Measurements from ENCODE around the gene CPED1.
"Not testable (repeated sequence)": the region's sequence is repeated elsewhere in the genome, so short reads cannot be mapped to it uniquely, and the experiment has no call there.

Gene CPED1

DNA sequence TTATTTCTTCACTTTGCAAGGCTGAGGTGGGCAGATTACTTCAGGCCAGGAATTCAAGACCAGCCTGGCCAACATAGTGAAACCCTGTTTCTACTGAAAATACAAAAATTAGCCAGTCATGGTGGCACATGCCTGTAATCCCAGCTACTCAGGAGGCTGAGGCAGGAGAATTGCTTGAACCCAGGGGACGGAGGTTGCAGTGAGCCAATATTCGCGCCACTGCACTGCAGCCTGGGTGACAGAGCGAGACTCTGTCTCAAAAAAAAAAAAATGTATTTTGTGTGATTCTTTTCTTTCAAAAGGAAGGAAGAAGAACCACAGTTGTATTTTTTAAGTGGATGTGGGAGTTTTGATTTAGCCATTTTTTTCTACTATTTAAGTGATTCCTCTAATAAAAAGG is 195.4 kb downstream of the CPED1 start:
- not testable (repeated sequence) for H3K36me3 ChIP-seq (ENCODE audit: control insufficient read depth in 2 of 2, insufficient read depth in 2 of 2, low read length in 2 of 2); H3K4me1 ChIP-seq (ENCODE audit: control insufficient read depth, insufficient read depth, low read length); H3K9me3 ChIP-seq (ENCODE audit: control insufficient read depth in 2 of 2, low read length in 2 of 2); H3K4me3 ChIP-seq (ENCODE audit: low read length in 2 of 2); H3K27ac ChIP-seq (ENCODE audit: low read length); H3K27me3 ChIP-seq (ENCODE audit: control insufficient read depth in 1 of 2, insufficient read depth in 2 of 2, low read length in 2 of 2); H3K9ac ChIP-seq (ENCODE audit: low read length in 2 of 2)

DNA sequence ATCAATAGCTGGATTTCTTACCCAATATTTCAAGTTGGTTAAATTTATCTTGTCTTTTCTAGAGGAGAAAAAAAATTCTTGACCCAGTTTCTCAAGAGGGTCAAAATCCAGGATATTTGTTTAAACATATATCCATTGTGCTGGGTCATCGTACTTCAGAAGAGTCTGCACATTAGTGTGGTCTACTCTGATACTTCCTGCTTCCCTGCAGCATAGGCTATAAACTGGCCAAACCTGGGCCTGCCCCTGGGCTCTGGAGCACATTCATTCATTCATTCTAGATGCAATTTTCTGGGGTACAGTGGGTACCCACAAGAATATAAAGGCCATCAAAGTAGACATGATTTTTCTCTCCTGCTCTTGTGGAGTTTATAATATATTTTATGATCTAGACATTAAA is 198.2 kb downstream of the CPED1 start:
- Histone ChIP-seq H3K4me3 (ENCODE audit: low read length in 2 of 2) (no peak overlapping the region), H3K9ac (ENCODE audit: low read length in 2 of 2) (no peak overlapping the region), H3K4me1 (ENCODE audit: control insufficient read depth, insufficient read depth, low read length) (no peaks in the 10 kb centered on the region), H3K9me3 (ENCODE audit: control insufficient read depth in 2 of 2, low read length in 2 of 2) (no peaks in the 10 kb centered on the region), H3K27me3 (ENCODE audit: control insufficient read depth in 1 of 2, insufficient read depth in 2 of 2, low read length in 2 of 2) (no peaks in the 10 kb centered on the region), H3K27ac (ENCODE audit: low read length) (no peak overlapping the region), H3K36me3 (ENCODE audit: control insufficient read depth in 2 of 2, insufficient read depth in 2 of 2, low read length in 2 of 2) (no peaks in the 10 kb centered on the region)

DNA sequence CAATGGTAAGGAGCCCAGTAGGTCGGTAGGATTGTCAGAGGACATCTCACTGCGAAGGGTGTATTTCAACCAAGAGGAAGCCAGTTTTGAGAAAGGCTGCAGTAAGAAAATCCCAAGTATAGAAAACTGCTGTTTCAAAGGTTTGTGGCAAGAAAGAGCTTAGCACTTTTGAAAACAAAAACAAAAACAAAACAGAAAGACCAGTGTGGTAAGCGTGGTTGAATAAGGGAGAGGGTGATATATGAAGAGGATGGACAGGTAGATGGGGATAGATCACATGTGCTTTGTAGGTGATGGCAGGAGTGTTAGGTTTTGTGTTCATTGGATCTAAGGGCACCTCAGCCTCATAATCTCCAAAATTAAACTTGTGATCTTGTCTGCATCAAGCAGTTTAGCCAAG is 198.7 kb downstream of the CPED1 start:
- no peaks in the 10 kb centered on the region for H3K4me1 ChIP-seq (ENCODE audit: control insufficient read depth, insufficient read depth, low read length)
- H3K36me3 ChIP-seq (ENCODE audit: control insufficient read depth in 2 of 2, insufficient read depth in 2 of 2, low read length in 2 of 2), result no peaks in the 10 kb centered on the region
- no peak overlapping the region for H3K27ac ChIP-seq (ENCODE audit: low read length)
- no peaks in the 10 kb centered on the region for H3K9me3 ChIP-seq (ENCODE audit: control insufficient read depth in 2 of 2, low read length in 2 of 2)
- H3K4me3 ChIP-seq (ENCODE audit: low read length in 2 of 2), result no peak overlapping the region
- no peaks in the 10 kb centered on the region for H3K27me3 ChIP-seq (ENCODE audit: control insufficient read depth in 1 of 2, insufficient read depth in 2 of 2, low read length in 2 of 2)
- no peak overlapping the region for H3K9ac ChIP-seq (ENCODE audit: low read length in 2 of 2)

DNA sequence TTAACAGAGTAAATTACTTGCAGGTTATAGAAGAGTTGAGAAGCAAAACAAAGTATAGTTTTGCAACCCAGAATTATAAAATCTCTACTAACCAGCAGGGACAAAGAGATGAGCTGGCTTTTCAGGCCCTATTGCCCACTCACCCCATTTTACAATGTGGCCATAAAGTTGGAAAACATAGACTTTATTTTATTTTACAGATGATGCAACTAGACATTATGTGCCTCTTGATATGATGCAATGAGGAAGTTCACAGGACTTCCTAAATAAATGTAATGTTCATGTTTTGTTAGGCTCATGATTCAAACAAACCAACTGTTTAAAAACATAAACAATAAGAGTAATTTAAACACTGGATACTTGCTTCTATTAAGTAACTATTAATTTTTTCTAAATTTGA is 199.2 kb downstream of the CPED1 start:
- Histone ChIP-seq H3K4me1 (ENCODE audit: control insufficient read depth, insufficient read depth, low read length) (no peaks in the 10 kb centered on the region), H3K27me3 (ENCODE audit: control insufficient read depth in 1 of 2, insufficient read depth in 2 of 2, low read length in 2 of 2) (no peaks in the 10 kb centered on the region), H3K36me3 (ENCODE audit: control insufficient read depth in 2 of 2, insufficient read depth in 2 of 2, low read length in 2 of 2) (no peaks in the 10 kb centered on the region), H3K9me3 (ENCODE audit: control insufficient read depth in 2 of 2, low read length in 2 of 2) (no peaks in the 10 kb centered on the region), H3K4me3 (ENCODE audit: low read length in 2 of 2) (no peak overlapping the region), H3K9ac (ENCODE audit: low read length in 2 of 2) (no peak overlapping the region), H3K27ac (ENCODE audit: low read length) (no peak overlapping the region)

DNA sequence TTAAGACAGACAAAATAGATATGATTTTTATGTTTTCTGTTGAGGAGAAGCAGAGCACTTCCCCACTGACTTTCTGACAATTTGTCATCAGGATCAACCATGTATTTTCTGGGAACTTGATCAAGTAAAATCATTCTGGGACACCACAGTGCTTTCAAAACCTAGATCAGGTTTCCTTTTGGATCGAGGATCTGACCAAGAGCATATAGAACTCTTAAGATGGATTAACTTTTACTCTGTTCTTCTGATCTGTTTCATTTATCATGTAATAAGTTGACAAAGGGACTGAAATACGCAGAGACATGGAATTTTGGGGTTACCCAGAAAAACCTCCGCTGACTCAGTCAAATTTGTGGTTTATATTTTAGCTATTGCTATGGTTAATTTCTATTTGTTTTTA is 204.3 kb downstream of the CPED1 start:
- Histone ChIP-seq H3K27me3 (ENCODE audit: control insufficient read depth in 1 of 2, insufficient read depth in 2 of 2, low read length in 2 of 2) (no peaks in the 10 kb centered on the region), H3K9me3 (ENCODE audit: control insufficient read depth in 2 of 2, low read length in 2 of 2) (no peaks in the 10 kb centered on the region), H3K36me3 (ENCODE audit: control insufficient read depth in 2 of 2, insufficient read depth in 2 of 2, low read length in 2 of 2) (no peaks in the 10 kb centered on the region), H3K4me3 (ENCODE audit: low read length in 2 of 2) (no peak overlapping the region), H3K4me1 (ENCODE audit: control insufficient read depth, insufficient read depth, low read length) (no peaks in the 10 kb centered on the region), H3K9ac (ENCODE audit: low read length in 2 of 2) (no peak overlapping the region), H3K27ac (ENCODE audit: low read length) (no peak overlapping the region)

DNA sequence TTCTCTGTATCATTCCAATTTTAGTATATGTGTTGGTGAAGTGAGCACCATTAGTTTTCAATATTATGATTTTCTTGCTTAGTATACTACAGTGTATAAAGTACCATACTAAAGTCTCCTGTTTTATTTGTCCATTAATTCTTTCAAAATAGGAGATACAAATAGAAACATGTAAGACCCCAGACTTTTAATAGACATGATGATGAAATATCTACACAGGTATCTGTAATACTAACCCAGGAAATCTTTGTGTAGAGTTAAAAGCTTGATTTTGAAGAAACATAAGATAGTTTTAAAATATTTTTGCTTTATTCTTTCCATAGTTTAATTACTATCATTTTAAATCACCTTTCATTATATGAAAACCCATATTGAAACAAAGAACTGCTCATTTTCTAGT is 206.5 kb downstream of the CPED1 start:
- Histone ChIP-seq H3K4me3 (ENCODE audit: low read length in 2 of 2) (no peak overlapping the region), H3K9me3 (ENCODE audit: control insufficient read depth in 2 of 2, low read length in 2 of 2) (no peaks in the 10 kb centered on the region), H3K27me3 (ENCODE audit: control insufficient read depth in 1 of 2, insufficient read depth in 2 of 2, low read length in 2 of 2) (no peaks in the 10 kb centered on the region), H3K27ac (ENCODE audit: low read length) (no peak overlapping the region), H3K4me1 (ENCODE audit: control insufficient read depth, insufficient read depth, low read length) (no peaks in the 10 kb centered on the region), H3K36me3 (ENCODE audit: control insufficient read depth in 2 of 2, insufficient read depth in 2 of 2, low read length in 2 of 2) (no peaks in the 10 kb centered on the region), H3K9ac (ENCODE audit: low read length in 2 of 2) (no peak overlapping the region)

DNA sequence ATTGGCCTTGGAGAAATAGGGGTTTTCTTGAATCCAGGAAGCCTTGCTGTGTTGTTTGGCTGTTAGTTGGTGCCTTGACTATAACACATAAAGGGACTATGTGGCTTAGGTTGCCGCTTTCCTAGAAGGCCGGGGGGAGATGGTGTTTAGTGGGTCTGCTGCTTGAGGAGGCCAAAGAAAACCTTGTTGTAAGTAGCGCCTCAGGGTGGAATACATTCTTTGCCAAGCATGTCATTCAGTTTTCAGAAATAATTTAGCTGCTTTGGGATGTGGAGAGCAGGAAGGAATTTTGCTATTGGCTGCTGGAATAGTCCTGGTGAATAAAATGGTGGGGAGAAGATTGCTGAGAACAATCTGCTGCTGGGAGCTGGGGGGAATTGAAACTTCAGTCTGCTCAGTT is 207.4 kb downstream of the CPED1 start:
- Histone ChIP-seq H3K4me1 (ENCODE audit: control insufficient read depth, insufficient read depth, low read length) (no peaks in the 10 kb centered on the region), H3K4me3 (ENCODE audit: low read length in 2 of 2) (no peak overlapping the region), H3K36me3 (ENCODE audit: control insufficient read depth in 2 of 2, insufficient read depth in 2 of 2, low read length in 2 of 2) (no peaks in the 10 kb centered on the region), H3K9ac (ENCODE audit: low read length in 2 of 2) (no peak overlapping the region), H3K27me3 (ENCODE audit: control insufficient read depth in 1 of 2, insufficient read depth in 2 of 2, low read length in 2 of 2) (no peaks in the 10 kb centered on the region), H3K27ac (ENCODE audit: low read length) (no peak overlapping the region), H3K9me3 (ENCODE audit: control insufficient read depth in 2 of 2, low read length in 2 of 2) (no peaks in the 10 kb centered on the region)

DNA sequence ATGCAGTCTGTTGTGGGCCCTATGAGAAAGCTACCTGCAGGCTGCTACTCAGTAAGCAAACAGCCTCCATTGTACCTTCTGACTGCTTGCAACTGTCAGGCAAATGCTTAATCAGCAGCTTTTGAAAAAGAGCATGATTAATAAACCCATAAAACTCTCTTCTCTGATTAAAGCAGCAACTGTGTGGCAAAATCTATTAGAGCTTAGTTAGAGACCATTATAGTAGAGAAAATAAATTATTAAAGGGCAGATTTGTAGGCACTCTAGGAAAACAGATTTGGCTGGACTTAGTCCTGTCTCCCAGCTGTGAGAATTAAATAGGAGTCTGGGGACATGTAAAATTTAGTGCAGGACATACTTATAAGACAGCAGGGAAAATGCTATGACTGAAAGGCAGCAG is 207.8 kb downstream of the CPED1 start:
- Histone ChIP-seq H3K27ac (ENCODE audit: low read length) (no peak overlapping the region), H3K27me3 (ENCODE audit: control insufficient read depth in 1 of 2, insufficient read depth in 2 of 2, low read length in 2 of 2) (no peaks in the 10 kb centered on the region), H3K4me1 (ENCODE audit: control insufficient read depth, insufficient read depth, low read length) (no peaks in the 10 kb centered on the region)

DNA sequence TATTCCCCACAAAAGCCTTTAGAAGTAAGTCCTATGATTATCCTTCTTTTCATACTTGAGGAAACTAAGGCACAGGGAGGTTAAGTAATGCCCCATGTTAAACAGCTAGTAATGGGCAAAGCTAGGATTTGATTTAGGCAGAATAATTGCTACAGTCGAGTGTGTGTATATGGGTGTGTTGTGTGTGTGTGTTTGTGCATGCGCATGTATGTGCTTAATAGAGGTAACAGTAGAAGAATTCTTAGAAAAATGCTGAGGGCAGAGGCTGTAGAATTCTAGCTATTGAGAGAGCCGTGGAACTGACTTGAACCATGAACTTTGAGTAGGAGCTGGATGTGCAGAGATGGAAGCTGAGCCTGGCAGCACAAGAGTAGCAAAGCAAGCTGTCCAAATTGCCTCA is 208.9 kb downstream of the CPED1 start:
- Histone ChIP-seq H3K4me1 (ENCODE audit: control insufficient read depth, insufficient read depth, low read length) (no peaks in the 10 kb centered on the region), H3K4me3 (ENCODE audit: low read length in 2 of 2) (no peak overlapping the region), H3K9ac (ENCODE audit: low read length in 2 of 2) (no peak overlapping the region), H3K9me3 (ENCODE audit: control insufficient read depth in 2 of 2, low read length in 2 of 2) (no peaks in the 10 kb centered on the region), H3K36me3 (ENCODE audit: control insufficient read depth in 2 of 2, insufficient read depth in 2 of 2, low read length in 2 of 2) (no peaks in the 10 kb centered on the region), H3K27ac (ENCODE audit: low read length) (no peak overlapping the region), H3K27me3 (ENCODE audit: control insufficient read depth in 1 of 2, insufficient read depth in 2 of 2, low read length in 2 of 2) (no peaks in the 10 kb centered on the region)

More for the DNA sequence above, 207.8 kb downstream of the CPED1 start:
- Histone ChIP-seq H3K9ac (ENCODE audit: low read length in 2 of 2) (no peak overlapping the region), H3K9me3 (ENCODE audit: control insufficient read depth in 2 of 2, low read length in 2 of 2) (no peaks in the 10 kb centered on the region), H3K36me3 (ENCODE audit: control insufficient read depth in 2 of 2, insufficient read depth in 2 of 2, low read length in 2 of 2) (no peaks in the 10 kb centered on the region), H3K4me3 (ENCODE audit: low read length in 2 of 2) (no peak overlapping the region)

DNA sequence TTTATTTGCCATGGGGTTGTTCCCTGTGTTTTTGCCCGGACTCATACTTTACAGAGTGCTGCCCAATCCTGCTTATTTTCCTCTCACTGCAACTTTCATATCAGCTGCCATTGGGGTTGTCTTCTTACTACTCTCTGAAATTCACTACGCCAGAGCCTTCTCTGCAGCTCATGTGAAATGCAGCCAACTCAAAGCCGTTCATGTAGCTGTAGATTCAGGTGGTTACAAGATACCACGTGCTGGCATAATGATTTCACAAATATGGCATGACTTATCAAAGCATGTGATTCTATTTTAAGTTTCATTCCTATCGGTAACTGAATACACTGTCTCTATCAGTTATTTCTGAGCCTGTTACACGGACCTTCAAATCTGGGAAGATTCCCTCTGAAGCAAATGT is 210.0 kb downstream of the CPED1 start:
- no peaks in the 10 kb centered on the region for H3K4me1 ChIP-seq (ENCODE audit: control insufficient read depth, insufficient read depth, low read length)
- no peak overlapping the region for H3K9ac ChIP-seq (ENCODE audit: low read length in 2 of 2)
- no peaks in the 10 kb centered on the region for H3K9me3 ChIP-seq (ENCODE audit: control insufficient read depth in 2 of 2, low read length in 2 of 2)
- H3K36me3 ChIP-seq (ENCODE audit: control insufficient read depth in 2 of 2, insufficient read depth in 2 of 2, low read length in 2 of 2), result no peaks in the 10 kb centered on the region
- H3K27me3 ChIP-seq (ENCODE audit: control insufficient read depth in 1 of 2, insufficient read depth in 2 of 2, low read length in 2 of 2), result no peaks in the 10 kb centered on the region
- H3K27ac ChIP-seq (ENCODE audit: low read length), result no peak overlapping the region
- no peak overlapping the region for H3K4me3 ChIP-seq (ENCODE audit: low read length in 2 of 2)

DNA sequence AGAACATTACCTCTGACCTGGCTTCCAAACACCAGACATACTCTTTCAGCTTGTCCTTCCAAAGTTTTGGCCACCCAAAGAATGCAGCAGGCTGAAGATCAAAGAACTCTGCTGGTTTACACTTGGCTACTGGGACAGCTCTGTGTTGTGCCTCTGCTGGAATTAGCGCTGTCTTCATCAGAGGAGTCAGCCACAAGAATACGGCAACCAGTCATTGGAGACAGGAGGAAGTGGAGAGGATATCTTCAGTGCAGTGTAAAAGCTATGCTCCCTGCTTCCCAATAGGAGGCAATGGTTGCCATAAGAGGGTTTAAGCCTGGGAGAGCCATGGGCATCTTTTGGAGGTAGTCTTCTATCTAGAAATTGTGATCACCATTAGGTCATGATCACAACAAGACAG is 213.6 kb downstream of the CPED1 start:
- H3K4me1 ChIP-seq (ENCODE audit: control insufficient read depth, insufficient read depth, low read length), result no peaks in the 10 kb centered on the region
- H3K4me3 ChIP-seq (ENCODE audit: low read length in 2 of 2), result no peak overlapping the region
- H3K27me3 ChIP-seq (ENCODE audit: control insufficient read depth in 1 of 2, insufficient read depth in 2 of 2, low read length in 2 of 2), result no peaks in the 10 kb centered on the region
- H3K9me3 ChIP-seq (ENCODE audit: control insufficient read depth in 2 of 2, low read length in 2 of 2), result no peaks in the 10 kb centered on the region
- no peaks in the 10 kb centered on the region for H3K36me3 ChIP-seq (ENCODE audit: control insufficient read depth in 2 of 2, insufficient read depth in 2 of 2, low read length in 2 of 2)
- no peak overlapping the region for H3K9ac ChIP-seq (ENCODE audit: low read length in 2 of 2)
- H3K27ac ChIP-seq (ENCODE audit: low read length), result no peak overlapping the region

DNA sequence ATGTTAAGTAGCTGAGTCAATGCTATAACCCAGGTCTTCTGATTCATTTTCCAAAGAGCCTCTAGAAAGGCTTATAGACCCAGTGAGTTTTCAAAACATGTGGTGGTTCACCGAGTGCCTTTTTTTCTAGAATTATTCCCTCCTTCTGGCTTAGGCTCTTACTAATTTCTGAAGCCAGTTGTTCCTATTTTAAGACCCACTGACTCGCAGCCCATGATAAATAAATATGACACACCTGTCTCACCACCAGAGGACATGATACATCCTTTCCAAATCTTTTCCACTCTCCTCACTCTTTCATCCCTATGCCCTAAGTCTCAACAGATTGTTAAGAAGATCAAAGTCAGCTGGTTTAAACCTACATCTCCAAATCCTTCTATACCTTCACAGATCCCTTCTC is 214.3 kb downstream of the CPED1 start:
- Histone ChIP-seq H3K4me3 (ENCODE audit: low read length in 2 of 2) (no peak overlapping the region), H3K9ac (ENCODE audit: low read length in 2 of 2) (no peak overlapping the region), H3K27ac (ENCODE audit: low read length) (no peak overlapping the region), H3K36me3 (ENCODE audit: control insufficient read depth in 2 of 2, insufficient read depth in 2 of 2, low read length in 2 of 2) (no peaks in the 10 kb centered on the region), H3K9me3 (ENCODE audit: control insufficient read depth in 2 of 2, low read length in 2 of 2) (no peaks in the 10 kb centered on the region), H3K4me1 (ENCODE audit: control insufficient read depth, insufficient read depth, low read length) (no peaks in the 10 kb centered on the region), H3K27me3 (ENCODE audit: control insufficient read depth in 1 of 2, insufficient read depth in 2 of 2, low read length in 2 of 2) (no peaks in the 10 kb centered on the region)
